Pons (tissue), 1 donor: ENCODE results near the gene RNU7-1.
A peak's percentile ranks its signal among the peaks of the same experiment; 100 is the strongest.

Source experiments
- DNase-seq: peaks from one replicate; pipeline ENCODE4 v3.0.0-alpha.2; 2016; ENCODE audit warnings: low spot score

Gene RNU7-1

GRCh38 chr12:6917491-6918231, 26.0 kb upstream of the RNU7-1 start:
- DNase-seq: no peak

GRCh38 chr12:6919588-6919987, 24.0 kb upstream of the RNU7-1 start:
- DNase-seq: no peak

DNA sequence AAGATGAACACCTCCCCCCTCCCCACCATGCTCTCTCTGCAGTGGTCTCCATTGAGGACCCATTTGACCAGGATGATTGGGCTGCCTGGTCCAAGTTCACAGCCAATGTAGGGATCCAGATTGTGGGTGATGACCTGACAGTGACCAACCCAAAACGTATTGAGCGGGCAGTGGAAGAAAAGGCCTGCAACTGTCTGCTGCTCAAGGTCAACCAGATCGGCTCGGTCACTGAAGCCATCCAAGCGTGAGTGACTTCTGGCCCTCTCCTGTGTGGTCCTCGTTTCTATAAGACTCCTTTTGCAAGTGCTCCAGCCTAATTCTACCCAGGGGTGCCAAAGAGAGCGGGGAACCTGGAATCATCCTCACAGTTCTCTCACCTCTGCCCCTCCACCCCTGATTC, 22.1 kb upstream of the RNU7-1 start:
- no peak for DNase-seq

- DNase-seq: no peak
Observed at GRCh38 chr12:6921996-6922946, 21.3 kb upstream of the RNU7-1 start.

- DNase-seq: no peak
Observed at GRCh38 chr12:6923003-6923732, 20.4 kb upstream of the RNU7-1 start.

- DNase-seq: no peak
Observed at GRCh38 chr12:6923851-6924250, 19.8 kb upstream of the RNU7-1 start.

- DNase-seq: no peak
Observed at GRCh38 chr12:6925239-6925539, 18.4 kb upstream of the RNU7-1 start.

DNA sequence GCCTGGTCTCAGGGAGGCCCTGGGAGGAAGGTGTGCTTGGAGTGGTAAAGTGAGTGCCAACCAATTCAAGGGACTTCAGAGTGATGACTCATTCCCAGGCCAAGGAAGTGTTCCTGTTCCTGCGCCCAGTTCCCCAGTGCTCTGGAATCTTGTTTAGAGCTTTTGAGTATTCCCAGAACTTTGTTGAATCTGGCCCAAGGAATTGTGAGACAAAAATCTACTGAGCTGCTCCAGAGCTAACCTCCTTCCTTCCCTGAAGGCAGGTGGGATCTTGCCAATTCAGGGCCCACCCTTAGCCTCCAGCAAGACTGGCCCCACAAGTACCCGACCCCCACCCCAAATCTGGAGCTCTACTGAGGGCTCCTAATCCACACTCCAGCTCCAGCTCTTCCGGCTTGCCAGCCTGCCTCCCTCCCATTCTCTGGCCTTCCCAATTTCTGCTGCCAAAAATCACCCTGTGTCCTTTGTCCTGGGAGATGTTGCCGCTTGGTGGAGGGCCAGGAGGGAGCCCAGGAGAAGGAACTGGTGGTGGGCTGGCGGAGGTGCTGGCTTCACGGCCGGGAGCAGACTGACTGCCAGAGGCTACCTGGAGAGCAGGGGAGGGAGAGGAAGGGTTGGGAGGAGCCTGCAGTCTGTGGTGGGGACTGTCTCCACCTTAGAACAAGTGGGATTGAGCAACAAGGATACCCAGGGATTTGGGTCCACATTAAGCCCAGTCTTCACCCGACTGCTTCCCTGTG, 17.9 kb upstream of the RNU7-1 start:
- peak; percentile 71 for DNase-seq

- DNase-seq: peak; percentile 77
Observed at GRCh38 chr12:6927379-6928021, 16.1 kb upstream of the RNU7-1 start, which contains the start of gene ATN1. Gene ATN1 (plus strand): TSS chr12:6927959. CDS start chr12:6934002, 6,043 bp downstream.

GRCh38 chr12:6928022-6928702, 15.5 kb upstream of the RNU7-1 start:
- no peak for DNase-seq

DNA sequence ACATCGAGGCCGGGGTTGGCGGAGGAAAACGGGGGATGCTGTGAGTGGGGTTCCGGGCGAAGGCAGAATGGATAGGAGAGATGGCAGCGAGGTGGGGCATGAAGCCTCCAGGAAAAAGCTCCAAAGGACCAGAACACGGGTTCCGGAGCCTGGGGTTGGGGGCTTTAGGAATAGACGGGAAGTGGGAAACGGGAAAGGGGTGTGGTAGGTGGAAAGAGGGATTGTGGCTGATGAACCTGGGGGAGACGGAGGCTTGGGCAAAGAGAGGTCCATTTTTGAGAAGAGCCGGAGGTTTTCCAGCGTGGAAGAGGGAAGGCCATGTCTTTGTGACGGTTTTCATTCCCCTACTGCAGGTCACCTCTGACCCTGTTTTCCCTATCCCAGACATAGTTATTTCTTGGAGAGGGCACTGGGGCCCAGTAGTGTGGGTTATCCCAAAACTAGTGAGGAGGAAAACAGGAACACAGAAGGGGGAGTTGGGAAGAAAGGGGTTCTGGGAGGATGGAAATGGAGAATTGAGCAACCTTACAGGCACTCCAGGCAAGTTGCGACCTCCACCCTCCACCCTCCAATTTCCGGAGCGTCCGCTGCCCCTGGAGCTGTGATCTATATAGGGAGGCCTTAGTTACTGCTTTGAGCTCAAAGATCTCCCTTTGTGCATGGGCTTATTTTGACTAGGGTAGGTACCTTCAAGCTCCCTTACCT, 14.8 kb upstream of the RNU7-1 start:
- DNase-seq: no peak

- no peak for DNase-seq
Observed at GRCh38 chr12:6929466-6930452, 13.9 kb upstream of the RNU7-1 start.

- no peak for DNase-seq
Observed at GRCh38 chr12:6932766-6933165, 10.8 kb upstream of the RNU7-1 start.

GRCh38 chr12:6934110-6934509, 9.5 kb upstream of the RNU7-1 start:
- DNase-seq: no peak

GRCh38 chr12:6935371-6936193, 8.0 kb upstream of the RNU7-1 start:
- DNase-seq: no peak

DNA sequence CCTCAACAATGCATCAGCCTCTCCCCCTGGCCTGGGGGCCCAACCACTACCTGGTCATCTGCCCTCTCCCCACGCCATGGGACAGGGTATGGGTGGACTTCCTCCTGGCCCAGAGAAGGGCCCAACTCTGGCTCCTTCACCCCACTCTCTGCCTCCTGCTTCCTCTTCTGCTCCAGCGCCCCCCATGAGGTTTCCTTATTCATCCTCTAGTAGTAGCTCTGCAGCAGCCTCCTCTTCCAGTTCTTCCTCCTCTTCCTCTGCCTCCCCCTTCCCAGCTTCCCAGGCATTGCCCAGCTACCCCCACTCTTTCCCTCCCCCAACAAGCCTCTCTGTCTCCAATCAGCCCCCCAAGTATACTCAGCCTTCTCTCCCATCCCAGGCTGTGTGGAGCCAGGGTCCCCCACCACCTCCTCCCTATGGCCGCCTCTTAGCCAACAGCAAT, 7.4 kb upstream of the RNU7-1 start:
- no peak for DNase-seq

DNA sequence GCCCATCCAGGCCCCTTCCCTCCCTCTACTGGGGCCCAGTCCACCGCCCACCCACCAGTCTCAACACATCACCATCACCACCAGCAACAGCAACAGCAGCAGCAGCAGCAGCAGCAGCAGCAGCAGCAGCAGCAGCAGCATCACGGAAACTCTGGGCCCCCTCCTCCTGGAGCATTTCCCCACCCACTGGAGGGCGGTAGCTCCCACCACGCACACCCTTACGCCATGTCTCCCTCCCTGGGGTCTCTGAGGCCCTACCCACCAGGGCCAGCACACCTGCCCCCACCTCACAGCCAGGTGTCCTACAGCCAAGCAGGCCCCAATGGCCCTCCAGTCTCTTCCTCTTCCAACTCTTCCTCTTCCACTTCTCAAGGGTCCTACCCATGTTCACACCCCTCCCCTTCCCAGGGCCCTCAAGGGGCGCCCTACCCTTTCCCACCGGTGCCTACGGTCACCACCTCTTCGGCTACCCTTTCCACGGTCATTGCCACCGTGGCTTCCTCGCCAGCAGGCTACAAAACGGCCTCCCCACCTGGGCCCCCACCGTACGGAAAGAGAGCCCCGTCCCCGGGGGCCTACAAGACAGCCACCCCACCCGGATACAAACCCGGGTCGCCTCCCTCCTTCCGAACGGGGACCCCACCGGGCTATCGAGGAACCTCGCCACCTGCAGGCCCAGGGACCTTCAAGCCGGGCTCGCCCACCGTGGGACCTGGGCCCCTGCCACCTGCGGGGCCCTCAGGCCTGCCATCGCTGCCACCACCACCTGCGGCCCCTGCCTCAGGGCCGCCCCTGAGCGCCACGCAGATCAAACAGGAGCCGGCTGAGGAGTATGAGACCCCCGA, 6.8 kb upstream of the RNU7-1 start:
- no peak for DNase-seq
